Caco-2 (cell line): ENCODE measurements around the gene CYTH4. TPM values are rescaled to one million over a fixed set of nuclear protein-coding genes. Genes with fewer than 3 reads are reported as not detected.
"Not testable (repeated sequence)": the region's sequence is repeated elsewhere in the genome, so short reads cannot be mapped to it uniquely, and the experiment has no call there.

Experiments
- BruUV-seq: library from RNA; stranded (reverse); fragments of 400-500 nt; replicated peaks from 2 replicates; lab custom pipeline; 2021; lab: Mats Ljungman, UMichigan
- CTCF ChIA-PET: fragments of 300-600 bp; sonication (Branson Sonifier 250); formaldehyde crosslinking; loops from one replicate; lab custom pipeline; 2022; ENCODE audit warnings: antibody characterized with exemption; lab: Charles Lee
- POLR2A ChIA-PET: fragments of 300-600 bp; sonication (Branson Sonifier 250); formaldehyde crosslinking; loops from one replicate; lab custom pipeline; 2022; ENCODE audit warnings: antibody characterized with exemption; lab: Charles Lee
- DNase-seq, 2 experiments: peaks; one replicate each; pipeline versions ENCODE4 v3.0.0 to v3.0.0-alpha.2; 2020 to 2022
- H3K27me3 ChIP-seq: replicated peaks from 2 replicates; pipeline ENCODE4 v1.6.0; 2011; ENCODE audit warnings: low read length; ENCODE audit not compliant: control insufficient read depth, insufficient read depth
- H3K36me3 ChIP-seq: 2 replicates; pipeline ENCODE4 v1.5.1; 2011; ENCODE audit warnings: low read length; ENCODE audit not compliant: control insufficient read depth, insufficient read depth
- H3K4me1 ChIP-seq: fragments of 250-450 bp; sonication (Bioruptor Pico); 2 replicates; pipeline ENCODE4 v1.5.1; 2020; ENCODE audit warnings: mild to moderate bottlenecking
- H3K4me3 ChIP-seq: 2 replicates; pipeline ENCODE4 v1.5.1; 2011; ENCODE audit warnings: low read depth, mild to moderate bottlenecking, control low read depth, low read length
- H3K9me3 ChIP-seq: fragments of 250-450 bp; sonication (Bioruptor Pico); 2 replicates; pipeline ENCODE4 v1.5.1; 2020; ENCODE audit warnings: mild to moderate bottlenecking, moderate library complexity
- H3K27ac Mint-ChIP-seq: one replicate; pipeline ENCODE4 v1.8.0; 2022; ENCODE audit warnings: mixed read lengths; ENCODE audit not compliant: unreplicated experiment
- H3K27me3 Mint-ChIP-seq: one replicate; pipeline ENCODE4 v1.8.0; 2022; ENCODE audit warnings: mixed read lengths; ENCODE audit not compliant: insufficient read depth, unreplicated experiment
- H3K36me3 Mint-ChIP-seq: one replicate; pipeline ENCODE4 v1.8.0; 2022; ENCODE audit warnings: mild to moderate bottlenecking, mixed read lengths; ENCODE audit not compliant: insufficient read depth, unreplicated experiment
- H3K4me1 Mint-ChIP-seq: one replicate; pipeline ENCODE4 v1.8.0; 2022; ENCODE audit warnings: low read depth, mixed read lengths; ENCODE audit not compliant: unreplicated experiment
- H3K4me3 Mint-ChIP-seq: one replicate; pipeline ENCODE4 v1.8.0; 2022; ENCODE audit warnings: mild to moderate bottlenecking, moderate library complexity, mixed read lengths; ENCODE audit not compliant: unreplicated experiment
- H3K9me3 Mint-ChIP-seq: one replicate; pipeline ENCODE4 v1.8.0; 2022; ENCODE audit warnings: mixed read lengths; ENCODE audit not compliant: unreplicated experiment
- CTCF ChIP-seq, 2 experiments: fragments of 200-600 bp in 1 of 2; IDR thresholded peaks; 1 replicate in 1 of 2; 2 replicates in 1 of 2; pipeline versions ENCODE4 v1.5.1 to v1.8.0; 2011 to 2022; ENCODE audit warnings: antibody characterized with exemption in 1 of 2, control low read depth in 1 of 2, inconsistent platforms in 1 of 2, low read depth in 1 of 2, low read length in 1 of 2, mild to moderate bottlenecking in 1 of 2, moderate library complexity in 1 of 2; ENCODE audit not compliant: insufficient read depth in 1 of 2, severe bottlenecking in 1 of 2, unreplicated experiment in 1 of 2
- intact Hi-C: fragments of 100-400 bp; cut with micrococcal nuclease; formaldehyde crosslinking; loops from one replicate; pipeline ENCODE4 v1.10.0; 2022; ENCODE audit not compliant: unreplicated experiment
- total RNA-seq: library from RNA; stranded (reverse); gene quantifications from 2 replicates; pipeline ENCODE4 v1.2.3, GENCODE V29; 2022

Gene CYTH4
- total RNA-seq, 1 experiment from 2014 or later, result not detected

DNA sequence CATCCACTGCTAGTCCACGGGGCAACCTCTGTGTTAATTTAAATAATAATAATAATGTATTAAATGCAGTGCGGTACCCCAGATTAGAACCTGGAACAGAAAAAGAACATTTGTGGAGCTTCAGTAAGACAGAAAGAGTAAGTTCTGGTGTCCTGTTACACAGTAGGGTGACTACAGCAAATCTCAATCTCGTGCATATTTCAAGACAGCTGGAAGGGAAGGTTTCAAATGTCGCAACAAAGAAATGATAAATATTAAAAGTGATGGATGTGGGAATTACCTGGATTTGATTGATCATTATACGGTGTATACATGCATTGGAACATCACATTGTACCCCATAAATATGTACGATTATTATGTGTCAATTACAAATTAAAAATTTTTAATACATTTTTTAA is 36.6 kb upstream of the CYTH4 start:
- H3K4me1 Mint-ChIP-seq, result no peaks in the 10 kb centered on the region
- H3K4me1 ChIP-seq, result no peaks in the 10 kb centered on the region
- no peaks in the 10 kb centered on the region for H3K9me3 Mint-ChIP-seq
- ChIA-PET CTCF (no interaction called here), POLR2A (interaction anchor here (0.5 kb wide), 1 partner anchor 175 kb away, joined by 13 read pairs; no protein-coding TSS in a partner anchor)
- H3K27me3 Mint-ChIP-seq, result peaks cover 2% of the 10 kb centered on the region
- H3K27me3 ChIP-seq, result no peaks in the 10 kb centered on the region
- no peak for TF ChIP-seq CTCF (IDR thresholded peaks at IDR 0.05; ENCODE audit: insufficient read depth in 1 of 2, low read depth in 1 of 2, low read length in 1 of 2, severe bottlenecking in 1 of 2, unreplicated experiment in 1 of 2)
- H3K4me3 ChIP-seq, result no peak overlapping the region
- no TSS peak for BruUV-seq
- intact Hi-C loops, result no loop called here
- no peaks in the 10 kb centered on the region for H3K36me3 ChIP-seq
- no peak overlapping the region for H3K4me3 Mint-ChIP-seq
- no peaks in the 10 kb centered on the region for H3K9me3 ChIP-seq
- no peak for DNase-seq
- H3K36me3 Mint-ChIP-seq, result no peaks in the 10 kb centered on the region
- H3K27ac Mint-ChIP-seq, result no peak overlapping the region

DNA sequence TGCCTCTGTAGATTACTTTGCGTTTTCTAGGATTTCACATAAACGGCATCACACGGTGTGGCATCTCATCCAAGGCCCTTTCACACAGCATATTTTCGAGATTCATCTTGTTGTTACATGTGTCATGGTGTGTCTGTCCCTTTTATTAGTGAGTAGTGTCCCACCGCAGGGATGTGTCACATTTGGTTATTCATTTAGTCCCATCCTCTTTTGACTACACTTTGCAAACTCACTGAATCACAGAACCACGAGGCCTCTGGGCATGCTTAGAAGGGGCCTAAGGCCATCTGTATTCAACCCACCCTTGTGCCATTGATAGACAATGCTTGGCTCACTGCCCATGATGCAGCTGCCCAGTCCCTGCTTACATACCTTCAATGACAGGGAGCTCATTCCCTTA is 34.1 kb upstream of the CYTH4 start:
- peaks cover 2% of the 10 kb centered on the region for H3K27me3 Mint-ChIP-seq
- no TSS peak for BruUV-seq
- no peaks in the 10 kb centered on the region for H3K9me3 Mint-ChIP-seq
- Histone ChIP-seq H3K27me3 (no peaks in the 10 kb centered on the region), H3K9me3 (no peaks in the 10 kb centered on the region), H3K36me3 (no peaks in the 10 kb centered on the region), H3K4me1 (no peaks in the 10 kb centered on the region), H3K4me3 (no peak overlapping the region)
- no peak overlapping the region for H3K27ac Mint-ChIP-seq
- intact Hi-C loops, result no loop called here
- POLR2A ChIA-PET, result no interaction called here
- no peaks in the 10 kb centered on the region for H3K36me3 Mint-ChIP-seq
- no peak for TF ChIP-seq CTCF (IDR thresholded peaks at IDR 0.05; ENCODE audit: insufficient read depth in 1 of 2, low read depth in 1 of 2, low read length in 1 of 2, severe bottlenecking in 1 of 2, unreplicated experiment in 1 of 2)
- CTCF ChIA-PET, result interaction anchor here (0.6 kb wide), 1 partner anchor 344 kb away, joined by 5 read pairs; no protein-coding TSS in a partner anchor
- DNase-seq, result peak in 1 of 2 experiments; percentile 1
- no peaks in the 10 kb centered on the region for H3K4me1 Mint-ChIP-seq
- no peak overlapping the region for H3K4me3 Mint-ChIP-seq

DNA sequence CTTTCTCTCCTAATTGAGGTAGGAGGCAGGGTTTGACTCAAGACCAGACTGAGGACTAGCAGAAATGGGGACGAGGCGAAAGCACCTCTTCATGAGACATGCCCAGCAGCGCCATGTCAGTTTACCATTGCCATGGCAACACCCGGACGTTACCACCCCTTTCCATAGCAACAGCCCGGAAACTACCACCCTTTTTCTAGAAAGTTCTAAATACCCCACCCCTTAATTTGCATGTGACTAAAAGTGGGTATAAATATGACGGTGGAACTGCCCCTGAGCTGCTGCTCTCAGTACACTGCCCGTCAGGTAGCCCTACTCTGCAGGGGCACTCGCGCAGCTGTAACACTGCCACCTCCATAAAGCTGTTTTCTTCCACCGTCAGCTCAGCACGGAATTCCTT is 32.3 kb upstream of the CYTH4 start:
- ChIA-PET CTCF (no interaction called here), POLR2A (no interaction called here)
- no peak overlapping the region for H3K4me3 Mint-ChIP-seq
- TF ChIP-seq CTCF (IDR thresholded peaks at IDR 0.05; ENCODE audit: insufficient read depth in 1 of 2, low read depth in 1 of 2, low read length in 1 of 2, severe bottlenecking in 1 of 2, unreplicated experiment in 1 of 2), result no peak
- no peak overlapping the region for H3K27ac Mint-ChIP-seq
- no peaks in the 10 kb centered on the region for H3K9me3 Mint-ChIP-seq
- BruUV-seq, result no TSS peak
- intact Hi-C loops, result no loop called here
- Histone ChIP-seq H3K9me3 (no peaks in the 10 kb centered on the region), H3K36me3 (no peaks in the 10 kb centered on the region), H3K4me1 (no peaks in the 10 kb centered on the region), H3K4me3 (no peak overlapping the region), H3K27me3 (no peaks in the 10 kb centered on the region)
- H3K36me3 Mint-ChIP-seq, result no peaks in the 10 kb centered on the region
- peaks cover 2% of the 10 kb centered on the region for H3K27me3 Mint-ChIP-seq
- peak in 1 of 2 experiments; percentile 4 for DNase-seq
- no peaks in the 10 kb centered on the region for H3K4me1 Mint-ChIP-seq

DNA sequence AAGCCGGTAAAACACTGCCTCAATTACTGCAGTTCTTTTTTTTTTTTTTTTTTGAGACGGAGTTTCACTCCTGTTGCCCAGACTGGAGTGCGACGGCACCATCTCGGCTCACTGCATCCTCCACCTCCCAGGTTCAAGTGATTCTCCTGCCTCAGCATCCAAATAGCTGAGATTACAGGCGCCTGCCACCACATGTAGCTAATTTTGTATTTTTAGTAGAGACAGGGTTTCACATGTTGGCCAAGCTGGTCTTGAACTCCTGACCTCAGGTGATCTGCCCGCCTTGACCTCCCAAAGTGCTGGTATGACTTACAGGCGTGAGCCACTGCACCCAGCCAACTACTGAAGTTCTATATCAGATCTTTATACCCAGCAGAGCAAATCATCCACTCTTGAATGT is 30.5 kb upstream of the CYTH4 start:
- H3K36me3 ChIP-seq, H3K4me3 ChIP-seq, H3K27me3 Mint-ChIP-seq, H3K4me1 Mint-ChIP-seq, BruUV-seq, intact Hi-C loops, H3K9me3 ChIP-seq, CTCF ChIA-PET, H3K4me1 ChIP-seq, H3K36me3 Mint-ChIP-seq, H3K4me3 Mint-ChIP-seq, H3K9me3 Mint-ChIP-seq, H3K27ac Mint-ChIP-seq, H3K27me3 ChIP-seq: not testable (repeated sequence)
- POLR2A ChIA-PET, result interaction anchor here (0.6 kb wide), 1 partner anchor 99 kb away, joined by 8 read pairs; no protein-coding TSS in a partner anchor
- peak in 1 of 2 experiments; percentile 9 for DNase-seq
